ENCODE measurements around the gene CARMIL1.

CARMIL1 gene

DNA sequence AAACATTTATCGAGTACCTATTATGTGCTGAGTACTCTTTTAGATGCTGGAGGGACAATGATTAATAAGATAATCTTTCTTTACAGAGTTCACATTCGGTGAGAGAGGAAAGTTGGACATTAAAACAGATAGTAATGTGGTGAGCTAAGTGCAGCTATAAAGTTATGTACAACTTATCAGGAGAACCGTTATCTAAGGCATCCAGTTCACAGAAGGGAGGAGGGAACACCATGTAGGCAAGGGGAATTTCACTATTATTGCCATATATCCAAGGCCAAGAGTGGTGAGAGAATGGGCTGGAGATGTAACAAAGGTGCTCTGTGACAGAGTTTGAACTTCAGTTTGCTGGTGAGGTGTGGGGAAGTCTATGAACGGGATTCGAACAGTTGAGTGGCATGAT is 105.8 kb downstream of the CARMIL1 start:
- Mint-ChIP-seq H3K4me1 (ENCODE audit: low read depth in 2 of 2) (no peaks in the 10 kb centered on the region), H3K27ac (no peak overlapping the region), H3K36me3 (ENCODE audit: insufficient read depth) (no peaks in the 10 kb centered on the region), H3K4me3 (no peak overlapping the region), H3K9me3 (no peaks in the 10 kb centered on the region), H3K27me3 (peaks cover 0 to 29% of the 10 kb centered on the region in 2 donors)
- DNase-seq (no peak), ATAC-seq (replicated peaks) (no peak)

DNA sequence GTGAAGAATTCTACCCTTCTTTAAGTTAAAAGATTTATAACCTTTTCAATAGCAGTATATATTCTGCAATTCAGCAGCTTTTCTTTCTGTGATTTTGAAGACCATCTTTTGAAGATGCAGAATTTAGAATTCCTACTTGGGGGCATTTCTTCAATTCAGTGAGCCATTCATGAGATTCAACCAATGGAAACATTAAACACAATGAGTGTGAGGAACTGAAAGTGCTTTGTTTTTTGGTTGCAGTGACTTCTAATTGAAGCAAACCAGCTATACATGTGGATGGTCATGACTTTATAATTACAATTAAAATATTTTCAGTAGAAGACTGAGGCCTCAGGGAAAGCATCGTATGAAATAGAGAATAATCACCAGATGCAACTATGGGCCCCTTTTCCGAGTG is 108.3 kb downstream of the CARMIL1 start:
- DNase-seq (no peak), ATAC-seq (replicated peaks) (no peak)
- Mint-ChIP-seq H3K4me1 (ENCODE audit: low read depth in 2 of 2) (no peaks in the 10 kb centered on the region), H3K36me3 (ENCODE audit: insufficient read depth) (no peaks in the 10 kb centered on the region), H3K4me3 (no peak overlapping the region), H3K9me3 (no peaks in the 10 kb centered on the region), H3K27me3 (peaks cover 0 to 12% of the 10 kb centered on the region in 2 donors), H3K27ac (no peak overlapping the region)

DNA sequence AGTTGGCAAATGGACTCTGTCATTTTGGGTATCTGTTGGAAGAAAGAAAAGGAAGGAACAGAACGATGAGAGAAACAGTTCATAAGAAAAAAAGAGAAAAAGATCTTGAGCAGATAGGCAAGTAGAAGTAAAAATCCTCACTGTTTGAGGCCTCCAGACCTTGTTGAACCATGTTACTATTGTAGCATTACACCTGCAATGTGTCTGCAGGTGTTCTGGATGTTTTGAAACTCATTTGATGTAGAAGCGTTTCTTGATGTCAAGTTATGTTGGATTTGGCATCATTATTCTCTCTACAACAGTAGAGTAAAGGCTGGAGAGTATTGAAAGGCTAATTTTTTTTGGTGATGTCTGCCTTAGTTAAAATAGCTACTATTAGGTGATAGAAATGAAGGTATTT is 108.7 kb downstream of the CARMIL1 start:
- Mint-ChIP-seq H3K4me3 (no peak overlapping the region), H3K36me3 (ENCODE audit: insufficient read depth) (no peaks in the 10 kb centered on the region), H3K27me3 (peaks cover 0 to 8% of the 10 kb centered on the region in 2 donors), H3K4me1 (ENCODE audit: low read depth in 2 of 2) (no peaks in the 10 kb centered on the region), H3K27ac (no peak overlapping the region), H3K9me3 (no peaks in the 10 kb centered on the region)
- DNase-seq, result no peak
- ATAC-seq (replicated peaks), result no peak

DNA sequence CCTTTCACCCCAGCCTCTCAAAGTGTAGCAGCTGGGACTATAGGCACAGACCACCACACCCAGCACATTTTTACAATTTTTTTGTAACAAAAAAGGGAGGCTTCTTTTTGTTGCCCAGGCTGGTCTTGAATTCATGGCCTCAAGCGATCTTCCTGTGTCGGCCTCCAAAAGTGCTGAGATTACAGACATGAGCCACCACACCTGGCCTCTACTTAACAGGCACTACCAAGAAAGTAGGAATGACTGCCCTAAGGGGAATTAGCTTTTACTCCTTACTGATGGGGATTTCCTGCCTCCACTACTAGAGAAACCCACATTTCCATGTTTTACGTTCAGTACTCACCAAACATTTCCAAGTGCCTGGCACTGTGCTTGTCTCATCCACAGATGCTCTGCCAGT is 109.6 kb downstream of the CARMIL1 start:
- ATAC-seq (replicated peaks) (no peak), DNase-seq (no peak)
- Mint-ChIP-seq H3K9me3 (no peaks in the 10 kb centered on the region), H3K4me1 (ENCODE audit: low read depth in 2 of 2) (no peaks in the 10 kb centered on the region), H3K4me3 (no peak overlapping the region), H3K27me3 (peaks cover 0 to 11% of the 10 kb centered on the region in 2 donors), H3K27ac (no peak overlapping the region), H3K36me3 (ENCODE audit: insufficient read depth) (no peaks in the 10 kb centered on the region)

DNA sequence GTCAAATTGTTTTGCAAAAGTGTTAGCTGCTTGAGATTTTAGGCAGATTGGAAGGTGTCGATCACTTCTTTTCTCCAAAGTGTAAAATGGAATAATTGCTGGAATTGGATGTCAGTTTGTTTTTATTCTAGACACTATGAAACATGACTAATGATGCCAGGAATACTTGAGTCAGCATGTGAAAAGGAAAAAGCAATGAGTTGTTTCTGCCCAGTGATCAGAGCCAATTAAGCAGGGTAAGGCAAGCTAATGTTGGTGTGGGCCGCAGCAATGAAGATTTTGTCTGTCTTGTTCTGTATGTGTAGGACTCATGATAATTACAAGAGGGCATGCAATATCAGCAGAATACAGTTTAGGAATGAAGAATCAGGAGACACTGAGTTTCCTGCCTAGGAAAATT is 110.3 kb downstream of the CARMIL1 start:
- H3K9me3 Mint-ChIP-seq, result no peaks in the 10 kb centered on the region
- H3K4me3 Mint-ChIP-seq, result no peak overlapping the region
- H3K27me3 Mint-ChIP-seq, result peaks cover 0 to 18% of the 10 kb centered on the region in 2 donors
- no peaks in the 10 kb centered on the region for H3K36me3 Mint-ChIP-seq (ENCODE audit: insufficient read depth)
- ATAC-seq (replicated peaks) (no peak), DNase-seq (no peak)
- no peak overlapping the region for H3K27ac Mint-ChIP-seq
- no peaks in the 10 kb centered on the region for H3K4me1 Mint-ChIP-seq (ENCODE audit: low read depth in 2 of 2)

DNA sequence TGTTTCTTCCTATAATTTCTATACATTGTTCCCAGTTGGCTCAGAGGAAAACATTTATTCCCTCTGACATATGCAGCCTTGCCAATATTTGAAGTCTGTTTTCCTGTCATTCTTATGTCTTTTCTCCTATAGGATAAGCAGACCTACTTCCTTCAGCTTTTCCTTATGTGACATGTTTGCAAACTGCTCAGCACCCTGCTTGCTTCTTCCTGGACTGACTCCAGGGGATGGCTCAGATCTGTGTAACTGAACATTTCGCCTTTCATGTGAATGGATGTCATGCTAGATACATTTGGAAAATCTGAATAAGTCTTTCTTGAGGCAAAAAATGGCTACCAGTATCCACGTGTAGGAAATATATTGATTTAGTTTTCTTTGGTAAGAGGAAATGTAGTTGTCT is 113.2 kb downstream of the CARMIL1 start:
- no peaks in the 10 kb centered on the region for H3K9me3 Mint-ChIP-seq
- H3K27me3 Mint-ChIP-seq, result peaks cover 0 to 16% of the 10 kb centered on the region in 2 donors
- ATAC-seq (replicated peaks) (no peak), DNase-seq (no peak)
- no peak overlapping the region for H3K27ac Mint-ChIP-seq
- H3K36me3 Mint-ChIP-seq (ENCODE audit: insufficient read depth), result no peaks in the 10 kb centered on the region
- H3K4me3 Mint-ChIP-seq, result no peak overlapping the region
- no peaks in the 10 kb centered on the region for H3K4me1 Mint-ChIP-seq (ENCODE audit: low read depth in 2 of 2)

DNA sequence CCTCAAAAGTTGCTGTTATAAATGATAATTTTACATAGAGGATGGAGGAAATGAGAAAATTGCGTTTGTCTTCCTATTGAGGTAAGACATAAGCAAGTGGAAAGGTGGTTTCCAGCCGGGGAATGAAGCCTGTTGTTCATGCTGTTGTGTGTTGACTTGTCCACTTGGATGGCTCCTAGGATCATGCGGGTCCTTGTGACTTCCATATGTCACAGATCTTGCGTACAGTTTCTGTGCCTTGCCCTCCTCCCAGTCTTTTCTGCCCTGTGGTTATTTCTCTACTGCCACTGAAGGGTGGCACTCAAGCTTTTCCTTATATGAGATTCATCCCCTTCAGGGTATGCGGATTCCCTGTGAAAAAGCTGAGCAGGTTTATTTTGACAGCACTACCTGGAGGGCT is 116.6 kb downstream of the CARMIL1 start:
- DNase-seq, result no peak
- Mint-ChIP-seq H3K27ac (no peak overlapping the region), H3K4me3 (no peak overlapping the region), H3K27me3 (peaks cover 0 to 19% of the 10 kb centered on the region in 2 donors), H3K36me3 (ENCODE audit: insufficient read depth) (no peaks in the 10 kb centered on the region), H3K4me1 (ENCODE audit: low read depth in 2 of 2) (no peaks in the 10 kb centered on the region), H3K9me3 (no peaks in the 10 kb centered on the region)
- no peak for ATAC-seq (replicated peaks)

DNA sequence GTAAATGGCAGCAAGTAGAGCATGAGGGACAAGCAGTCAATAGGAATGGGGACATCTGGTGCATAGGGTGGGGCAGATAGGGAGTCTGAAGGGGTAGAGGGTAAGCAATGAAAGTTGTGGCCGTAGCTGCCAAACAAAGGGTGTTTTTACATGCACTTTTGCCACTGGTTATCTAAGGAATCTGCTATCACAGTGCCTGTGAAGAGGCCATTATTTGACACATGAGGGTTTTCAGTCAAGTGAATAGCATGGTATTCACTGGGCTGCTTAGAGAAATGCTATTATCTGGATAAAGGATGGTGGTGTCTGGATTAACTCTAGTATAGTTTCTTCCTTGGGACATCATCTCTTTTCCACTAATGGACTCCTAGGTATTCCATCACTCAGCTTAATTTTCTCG is 118.2 kb downstream of the CARMIL1 start:
- no peak for DNase-seq
- Mint-ChIP-seq H3K4me1 (ENCODE audit: low read depth in 2 of 2) (no peaks in the 10 kb centered on the region), H3K36me3 (ENCODE audit: insufficient read depth) (no peaks in the 10 kb centered on the region), H3K27ac (no peak overlapping the region), H3K27me3 (peaks cover 0 to 19% of the 10 kb centered on the region in 2 donors), H3K9me3 (no peaks in the 10 kb centered on the region), H3K4me3 (no peak overlapping the region)
- ATAC-seq (replicated peaks), result no peak

DNA sequence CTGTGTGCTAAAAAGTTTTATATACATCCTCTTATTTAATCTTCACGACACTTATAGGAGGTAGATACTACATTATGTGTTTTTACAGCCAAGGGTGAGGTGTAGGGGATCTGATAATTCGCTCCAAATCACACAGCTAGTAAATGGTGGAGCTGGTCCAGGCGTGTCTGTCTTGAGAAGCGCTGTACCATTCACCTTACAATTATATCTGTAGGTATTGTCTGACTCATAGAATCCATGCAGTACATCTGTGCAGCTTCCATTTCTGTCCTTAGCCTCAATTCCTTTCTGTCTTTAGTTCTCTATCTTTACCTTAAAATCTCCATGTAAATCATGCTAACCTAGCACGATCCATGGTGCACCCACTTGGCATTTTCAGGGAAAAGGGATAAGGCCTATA is 120.7 kb downstream of the CARMIL1 start:
- no peaks in the 10 kb centered on the region for H3K9me3 Mint-ChIP-seq
- H3K36me3 Mint-ChIP-seq (ENCODE audit: insufficient read depth), result peaks cover 5% of the 10 kb centered on the region
- peaks cover 13 to 16% of the 10 kb centered on the region in 2 donors for H3K4me1 Mint-ChIP-seq (ENCODE audit: low read depth in 2 of 2)
- ATAC-seq (replicated peaks) (no peak), DNase-seq (no peak)
- no peak overlapping the region for H3K27ac Mint-ChIP-seq
- H3K27me3 Mint-ChIP-seq, result peaks cover 0 to 9% of the 10 kb centered on the region in 2 donors
- no peak overlapping the region for H3K4me3 Mint-ChIP-seq

DNA sequence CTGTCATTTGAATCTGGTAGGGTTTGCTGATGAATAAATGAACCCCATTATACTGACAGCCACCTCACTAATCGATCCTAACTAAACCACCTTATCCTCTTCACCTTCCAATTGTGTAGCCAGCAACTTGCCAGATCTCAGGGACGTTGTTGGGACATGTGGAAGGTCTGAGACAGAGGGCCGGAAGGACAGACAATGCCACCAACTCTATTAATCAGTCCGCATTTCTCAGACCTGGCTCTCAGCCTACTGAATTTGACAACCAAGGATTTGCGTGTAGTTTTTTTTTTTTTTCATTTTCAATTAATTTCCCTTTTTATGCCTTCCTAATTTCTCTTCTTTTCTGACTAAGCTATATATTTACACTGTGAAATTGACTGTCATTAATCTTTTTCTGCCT is 122.5 kb downstream of the CARMIL1 start:
- DNase-seq, result no peak
- Mint-ChIP-seq H3K27ac (no peak overlapping the region), H3K36me3 (ENCODE audit: insufficient read depth) (peaks cover 5% of the 10 kb centered on the region), H3K27me3 (peaks cover 0 to 9% of the 10 kb centered on the region in 2 donors), H3K4me1 (ENCODE audit: low read depth in 2 of 2) (peaks cover 13 to 16% of the 10 kb centered on the region in 2 donors), H3K9me3 (no peaks in the 10 kb centered on the region), H3K4me3 (no peak overlapping the region)
- ATAC-seq (replicated peaks), result no peak

DNA sequence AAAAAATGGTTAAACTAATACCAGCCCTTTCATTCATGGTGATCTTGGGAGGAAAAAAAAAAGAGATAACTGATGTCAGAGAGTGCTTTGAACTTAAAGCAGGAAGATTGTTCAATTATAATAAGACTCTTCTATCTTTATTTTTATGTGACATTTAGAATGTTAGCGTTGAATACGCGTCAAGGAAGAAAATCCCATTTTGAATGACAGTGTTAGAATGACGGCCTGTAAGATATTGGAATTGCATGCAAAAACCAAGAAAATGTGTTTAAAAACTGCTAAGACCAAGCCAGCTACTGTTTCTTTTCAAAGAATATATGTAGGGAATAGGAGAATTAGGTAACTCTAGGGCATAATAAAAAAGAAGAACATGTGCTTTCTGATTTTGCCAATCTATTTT is 123.0 kb downstream of the CARMIL1 start:
- ATAC-seq (replicated peaks) (no peak), DNase-seq (no peak)
- H3K4me1 Mint-ChIP-seq (ENCODE audit: low read depth in 2 of 2), result peaks cover 13 to 16% of the 10 kb centered on the region in 2 donors
- peaks cover 5% of the 10 kb centered on the region for H3K36me3 Mint-ChIP-seq (ENCODE audit: insufficient read depth)
- no peak overlapping the region for H3K27ac Mint-ChIP-seq
- H3K4me3 Mint-ChIP-seq, result no peak overlapping the region
- H3K9me3 Mint-ChIP-seq, result no peaks in the 10 kb centered on the region
- peaks cover 0 to 5% of the 10 kb centered on the region in 2 donors for H3K27me3 Mint-ChIP-seq

DNA sequence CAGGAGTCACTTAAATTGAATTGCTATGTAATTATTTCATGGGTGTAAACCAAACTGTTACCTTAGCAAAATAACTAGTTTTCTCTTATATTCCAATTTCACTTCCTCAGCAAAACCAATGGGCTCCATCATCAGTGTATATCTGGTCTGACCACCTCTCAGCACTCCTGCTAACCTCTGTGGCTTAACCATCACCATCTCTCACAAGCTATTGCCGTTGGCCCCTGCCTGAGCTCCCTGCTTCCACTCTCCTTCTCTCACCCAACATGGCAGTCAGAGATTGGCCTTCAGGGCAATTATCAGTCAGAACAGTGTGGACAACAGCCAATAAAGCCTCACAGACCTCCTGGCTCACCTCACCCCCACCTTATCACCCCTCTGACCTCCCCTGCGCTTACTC is 124.0 kb downstream of the CARMIL1 start:
- no peaks in the 10 kb centered on the region for H3K27me3 Mint-ChIP-seq
- no peak overlapping the region for H3K27ac Mint-ChIP-seq
- peaks cover 13 to 16% of the 10 kb centered on the region in 2 donors for H3K4me1 Mint-ChIP-seq (ENCODE audit: low read depth in 2 of 2)
- ATAC-seq (replicated peaks) (no peak), DNase-seq (no peak)
- no peak overlapping the region for H3K4me3 Mint-ChIP-seq
- H3K9me3 Mint-ChIP-seq, result no peaks in the 10 kb centered on the region
- peaks cover 5% of the 10 kb centered on the region for H3K36me3 Mint-ChIP-seq (ENCODE audit: insufficient read depth)

DNA sequence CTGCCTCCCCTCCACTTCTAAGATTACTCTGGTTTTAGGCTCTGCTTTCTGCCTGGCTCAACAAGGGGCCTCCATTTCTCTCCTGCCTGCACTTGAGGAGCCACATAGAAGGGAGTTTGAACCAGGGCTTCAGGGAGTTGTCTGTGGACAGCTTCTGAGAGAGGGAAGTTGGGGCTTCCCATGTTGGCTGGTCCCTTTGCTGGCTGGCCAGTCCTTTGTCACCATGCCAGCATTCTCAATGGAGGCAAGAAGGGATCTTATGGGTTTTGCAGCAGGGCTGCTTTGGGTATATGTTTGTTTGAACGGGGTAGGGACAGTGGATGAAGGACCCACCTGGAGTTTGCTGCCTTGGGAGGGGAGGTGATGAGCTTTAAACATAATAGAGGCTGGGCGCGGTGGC is 124.9 kb downstream of the CARMIL1 start:
- Mint-ChIP-seq H3K4me3 (no peak overlapping the region), H3K27me3 (no peaks in the 10 kb centered on the region), H3K36me3 (ENCODE audit: insufficient read depth) (peaks cover 5% of the 10 kb centered on the region), H3K9me3 (no peaks in the 10 kb centered on the region), H3K27ac (no peak overlapping the region), H3K4me1 (ENCODE audit: low read depth in 2 of 2) (peaks cover 13 to 16% of the 10 kb centered on the region in 2 donors)
- DNase-seq, result no peak
- no peak for ATAC-seq (replicated peaks)

DNA sequence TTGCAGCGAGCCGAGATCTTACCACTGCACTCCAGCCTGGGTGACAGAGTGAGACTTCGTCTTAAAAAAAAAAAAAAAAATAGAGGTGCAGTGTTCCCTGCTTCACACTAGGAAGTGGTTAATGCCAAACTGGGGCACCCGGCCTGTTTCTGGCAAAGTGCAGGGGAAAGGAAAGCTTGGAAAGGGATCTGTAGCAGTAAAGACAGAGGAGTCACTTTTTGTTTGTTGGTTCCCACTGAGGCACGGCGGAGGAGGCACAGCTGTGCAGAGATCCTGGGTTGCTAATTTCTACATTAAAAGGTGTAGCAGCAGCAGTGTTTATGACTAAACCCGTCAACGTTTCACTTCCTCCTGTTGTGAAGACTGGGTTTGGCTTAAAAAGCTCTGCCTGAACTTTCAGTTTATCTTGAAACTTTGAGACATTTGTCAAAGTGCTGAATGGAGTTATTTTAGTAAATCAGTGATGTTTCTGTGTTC is 125.6 kb downstream of the CARMIL1 start:
- Mint-ChIP-seq H3K27me3 (no peaks in the 10 kb centered on the region), H3K4me1 (ENCODE audit: low read depth in 2 of 2) (peaks cover 13 to 16% of the 10 kb centered on the region in 2 donors), H3K9me3 (no peaks in the 10 kb centered on the region), H3K4me3 (no peak overlapping the region), H3K36me3 (ENCODE audit: insufficient read depth) (peaks cover 5% of the 10 kb centered on the region), H3K27ac (no peak overlapping the region)
- peak; percentile 4 to 47 (median 7) for DNase-seq
- peak; percentile 87 for ATAC-seq (replicated peaks)

DNA sequence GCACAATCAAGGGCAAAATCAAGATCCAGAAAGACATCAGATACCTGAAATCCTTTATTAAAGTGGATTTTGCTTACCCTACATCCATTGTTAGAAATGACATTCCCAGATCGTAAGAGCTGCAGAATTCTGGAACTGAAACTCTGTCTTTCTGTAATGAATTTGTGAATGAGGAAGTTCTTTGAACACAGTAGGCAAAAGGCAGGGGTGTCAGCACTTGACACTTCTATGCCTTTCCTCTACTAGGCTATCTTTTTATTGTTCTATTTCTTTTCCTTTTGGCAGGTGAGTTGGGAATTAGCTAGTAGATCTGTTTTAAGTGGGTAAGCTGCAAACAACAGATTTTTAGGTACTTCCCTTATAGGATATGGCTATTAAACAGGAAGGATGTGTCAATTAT is 126.3 kb downstream of the CARMIL1 start:
- H3K4me3 Mint-ChIP-seq, result no peak overlapping the region
- H3K27me3 Mint-ChIP-seq, result no peaks in the 10 kb centered on the region
- no peak overlapping the region for H3K27ac Mint-ChIP-seq
- no peaks in the 10 kb centered on the region for H3K9me3 Mint-ChIP-seq
- peaks cover 16 to 22% of the 10 kb centered on the region in 2 donors for H3K4me1 Mint-ChIP-seq (ENCODE audit: low read depth in 2 of 2)
- ATAC-seq (replicated peaks) (no peak), DNase-seq (no peak)
- H3K36me3 Mint-ChIP-seq (ENCODE audit: insufficient read depth), result peaks cover 5% of the 10 kb centered on the region
